Ishikawa (cell line): Measurements from ENCODE around the gene SRRM3.

Source experiments
- CEBPB ChIP-seq: IDR thresholded peaks from 2 replicates; pipeline ENCODE4 v1.6.1; 2012
- CREB1 ChIP-seq: IDR thresholded peaks from 2 replicates; pipeline ENCODE4 v1.6.1; 2012; ENCODE audit warnings: low read depth
- EGR1 ChIP-seq: IDR thresholded peaks from 2 replicates; pipeline ENCODE4 v1.6.1; 2012
- EP300 ChIP-seq: IDR thresholded peaks from 2 replicates; pipeline ENCODE4 v1.6.1; 2012; ENCODE audit warnings: borderline replicate concordance
- FOXM1 ChIP-seq: IDR thresholded peaks from 2 replicates; pipeline ENCODE4 v1.6.1; 2012; ENCODE audit warnings: low read depth, borderline replicate concordance
- NFIC ChIP-seq: IDR thresholded peaks from 2 replicates; pipeline ENCODE4 v1.6.1; 2012
- RAD21 ChIP-seq: IDR thresholded peaks from 2 replicates; pipeline ENCODE4 v1.6.1; 2012; ENCODE audit warnings: low read depth
- TAF1 ChIP-seq: IDR thresholded peaks from 2 replicates; pipeline ENCODE4 v1.6.1; 2012; ENCODE audit warnings: low read depth, mild to moderate bottlenecking
- TCF12 ChIP-seq: IDR thresholded peaks from 2 replicates; pipeline ENCODE4 v1.6.1; 2012; ENCODE audit warnings: low read depth
- TEAD4 ChIP-seq: IDR thresholded peaks from 2 replicates; pipeline ENCODE4 v1.6.1; 2012
- YY1 ChIP-seq: IDR thresholded peaks from 2 replicates; pipeline ENCODE4 v1.6.1; 2012; ENCODE audit warnings: low read depth
- ZBTB7A ChIP-seq: IDR thresholded peaks from 2 replicates; pipeline ENCODE4 v1.6.1; 2012; ENCODE audit warnings: low read depth
- TF ChIP-seq, protein P1 (sequence below): IDR thresholded peaks from 2 replicates; pipeline ENCODE4 v1.6.1; 2012
- TF ChIP-seq, protein P2 (sequence below): IDR thresholded peaks from 2 replicates; pipeline ENCODE4 v1.6.1; 2012
- TF ChIP-seq, protein P3 (sequence below): IDR thresholded peaks from 2 replicates; pipeline ENCODE4 v1.6.1; 2012; ENCODE audit warnings: low read depth, mild to moderate bottlenecking

SRRM3 gene

DNA sequence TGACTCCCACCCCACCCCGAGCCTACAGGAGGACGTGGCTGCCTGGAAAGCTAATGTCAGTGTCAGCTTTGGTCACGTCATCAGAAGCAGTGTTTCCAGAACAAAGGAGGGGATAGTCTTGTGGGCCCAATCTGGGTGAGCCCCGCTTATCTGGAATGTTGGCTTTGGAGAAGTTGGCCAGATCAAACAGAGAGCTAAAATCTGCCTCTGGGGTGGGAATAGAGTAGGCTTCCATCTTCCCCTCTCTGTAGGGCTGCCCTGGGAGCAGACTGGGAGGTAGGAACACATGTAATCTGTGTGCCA lies 32.5 kb downstream of the SRRM3 start:
- TF ChIP-seq EGR1 (no peak), TAF1 (no peak)

DNA sequence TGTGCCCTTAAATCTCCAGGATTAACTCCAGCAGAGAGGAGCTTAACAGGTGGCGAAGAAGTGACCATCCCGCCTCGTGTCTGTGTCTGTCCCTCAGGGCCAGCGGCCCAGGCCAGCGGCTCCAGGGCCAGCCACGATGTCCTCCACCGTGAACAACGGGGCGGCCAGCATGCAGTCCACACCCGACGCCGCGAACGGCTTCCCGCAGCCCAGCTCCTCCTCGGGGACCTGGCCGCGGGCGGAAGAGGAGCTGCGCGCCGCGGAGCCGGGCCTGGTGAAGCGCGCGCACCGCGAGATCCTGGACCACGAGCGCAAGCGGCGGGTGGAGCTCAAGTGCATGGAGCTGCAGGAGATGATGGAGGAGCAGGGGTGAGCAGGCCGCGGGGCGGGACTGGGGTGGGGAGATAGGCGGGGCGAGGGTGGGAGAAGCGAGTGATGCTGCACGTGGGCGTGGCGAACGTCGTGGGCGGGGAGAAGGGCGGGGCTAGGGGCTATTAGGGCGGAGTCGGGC lies 33.3 kb downstream of the SRRM3 start:
- TF ChIP-seq, protein P1, sequence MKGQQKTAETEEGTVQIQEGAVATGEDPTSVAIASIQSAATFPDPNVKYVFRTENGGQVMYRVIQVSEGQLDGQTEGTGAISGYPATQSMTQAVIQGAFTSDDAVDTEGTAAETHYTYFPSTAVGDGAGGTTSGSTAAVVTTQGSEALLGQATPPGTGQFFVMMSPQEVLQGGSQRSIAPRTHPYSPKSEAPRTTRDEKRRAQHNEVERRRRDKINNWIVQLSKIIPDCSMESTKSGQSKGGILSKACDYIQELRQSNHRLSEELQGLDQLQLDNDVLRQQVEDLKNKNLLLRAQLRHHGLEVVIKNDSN = peak; percentile 30; the same call in 1 of the 2 replicates
- TF ChIP-seq YY1 (no peak), EGR1 (peak; percentile 28; the same call in 1 of the 2 replicates), TAF1 (no peak), CREB1 (no peak)
- TF ChIP-seq, protein P2, sequence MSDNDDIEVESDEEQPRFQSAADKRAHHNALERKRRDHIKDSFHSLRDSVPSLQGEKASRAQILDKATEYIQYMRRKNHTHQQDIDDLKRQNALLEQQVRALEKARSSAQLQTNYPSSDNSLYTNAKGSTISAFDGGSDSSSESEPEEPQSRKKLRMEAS = peak; percentile 89

DNA sequence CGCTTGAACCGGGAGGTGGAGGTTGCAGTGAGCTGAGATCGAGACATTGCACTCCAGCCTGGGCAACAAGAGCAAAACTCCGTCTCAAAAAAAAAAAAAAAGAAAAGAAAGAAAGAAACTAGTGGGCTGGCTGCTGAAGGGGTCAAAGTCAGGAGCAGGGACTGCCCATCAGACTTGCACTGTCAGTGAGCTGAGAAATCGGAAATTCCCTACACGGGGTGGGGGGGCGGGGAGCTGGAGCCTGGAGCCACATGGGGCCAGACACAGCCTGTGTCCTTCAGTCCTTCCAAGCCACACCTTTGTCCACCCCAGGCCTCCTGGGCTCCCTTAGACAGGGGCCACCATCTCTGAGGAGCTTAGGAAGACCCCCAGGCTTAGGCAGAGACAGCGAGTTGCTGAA lies 34.5 kb downstream of the SRRM3 start:
- TF ChIP-seq YY1 (no peak), RAD21 (no peak), EP300 (no peak), CREB1 (no peak), EGR1 (no peak), FOXM1 (no peak)
- TF ChIP-seq, protein P3, sequence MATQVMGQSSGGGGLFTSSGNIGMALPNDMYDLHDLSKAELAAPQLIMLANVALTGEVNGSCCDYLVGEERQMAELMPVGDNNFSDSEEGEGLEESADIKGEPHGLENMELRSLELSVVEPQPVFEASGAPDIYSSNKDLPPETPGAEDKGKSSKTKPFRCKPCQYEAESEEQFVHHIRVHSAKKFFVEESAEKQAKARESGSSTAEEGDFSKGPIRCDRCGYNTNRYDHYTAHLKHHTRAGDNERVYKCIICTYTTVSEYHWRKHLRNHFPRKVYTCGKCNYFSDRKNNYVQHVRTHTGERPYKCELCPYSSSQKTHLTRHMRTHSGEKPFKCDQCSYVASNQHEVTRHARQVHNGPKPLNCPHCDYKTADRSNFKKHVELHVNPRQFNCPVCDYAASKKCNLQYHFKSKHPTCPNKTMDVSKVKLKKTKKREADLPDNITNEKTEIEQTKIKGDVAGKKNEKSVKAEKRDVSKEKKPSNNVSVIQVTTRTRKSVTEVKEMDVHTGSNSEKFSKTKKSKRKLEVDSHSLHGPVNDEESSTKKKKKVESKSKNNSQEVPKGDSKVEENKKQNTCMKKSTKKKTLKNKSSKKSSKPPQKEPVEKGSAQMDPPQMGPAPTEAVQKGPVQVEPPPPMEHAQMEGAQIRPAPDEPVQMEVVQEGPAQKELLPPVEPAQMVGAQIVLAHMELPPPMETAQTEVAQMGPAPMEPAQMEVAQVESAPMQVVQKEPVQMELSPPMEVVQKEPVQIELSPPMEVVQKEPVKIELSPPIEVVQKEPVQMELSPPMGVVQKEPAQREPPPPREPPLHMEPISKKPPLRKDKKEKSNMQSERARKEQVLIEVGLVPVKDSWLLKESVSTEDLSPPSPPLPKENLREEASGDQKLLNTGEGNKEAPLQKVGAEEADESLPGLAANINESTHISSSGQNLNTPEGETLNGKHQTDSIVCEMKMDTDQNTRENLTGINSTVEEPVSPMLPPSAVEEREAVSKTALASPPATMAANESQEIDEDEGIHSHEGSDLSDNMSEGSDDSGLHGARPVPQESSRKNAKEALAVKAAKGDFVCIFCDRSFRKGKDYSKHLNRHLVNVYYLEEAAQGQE = no peak

DNA sequence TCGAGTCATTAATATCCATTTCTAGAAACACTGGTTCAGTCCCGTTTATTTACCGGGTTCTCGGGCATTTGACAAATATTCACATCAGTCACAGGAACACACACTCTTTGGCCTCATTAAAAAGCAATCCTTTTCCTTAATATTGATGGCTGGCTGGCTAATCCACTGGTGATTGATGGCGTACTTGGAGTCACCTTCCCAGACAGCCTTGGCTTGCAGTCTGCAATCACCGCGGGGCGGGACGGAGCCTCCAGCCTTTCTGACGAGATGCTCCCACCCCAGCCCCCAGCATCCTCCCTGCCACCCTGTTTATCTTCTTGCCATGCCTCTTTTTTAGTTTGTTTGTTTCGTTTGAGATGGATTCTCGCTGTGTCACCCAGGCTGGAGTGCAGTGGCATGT lies 36.6 kb downstream of the SRRM3 start:
- no peak for TF ChIP-seq RAD21
- no peak for TF ChIP-seq NFIC
- TF ChIP-seq CEBPB = no peak
- TF ChIP-seq TEAD4 = no peak
- no peak for TF ChIP-seq YY1
- TF ChIP-seq ZBTB7A = no peak
- TF ChIP-seq TCF12 = no peak
- TF ChIP-seq, protein P1 = no peak
- TF ChIP-seq EP300 = no peak
- TF ChIP-seq TAF1 = no peak

DNA sequence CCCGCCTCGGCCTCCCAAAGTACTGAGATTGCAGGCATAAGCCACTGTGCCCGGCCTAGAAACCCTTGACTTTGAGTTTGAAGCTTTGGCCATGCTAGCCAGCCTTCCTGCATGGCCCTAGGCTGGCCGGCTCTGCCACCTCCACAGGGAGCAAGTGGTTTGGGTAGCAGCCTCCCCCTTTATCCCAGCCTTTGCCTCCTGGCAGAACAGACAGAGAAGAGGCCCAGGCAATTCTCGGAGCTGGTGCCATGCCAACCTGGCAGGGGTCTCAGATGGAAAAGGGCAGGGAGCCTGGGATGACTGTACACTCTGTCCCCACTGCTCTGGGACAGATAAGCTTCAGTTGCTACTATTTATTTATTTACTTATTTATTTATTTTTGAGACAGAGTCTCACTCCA lies 39.4 kb downstream of the SRRM3 start:
- no peak for TF ChIP-seq EGR1
- TF ChIP-seq ZBTB7A = no peak
- no peak for TF ChIP-seq CEBPB
- TF ChIP-seq YY1 = no peak
- no peak for TF ChIP-seq TAF1
- TF ChIP-seq, protein P3 = no peak
- TF ChIP-seq EP300 = no peak
- no peak for TF ChIP-seq TCF12
- no peak for TF ChIP-seq TEAD4
- TF ChIP-seq, protein P2 = no peak
- no peak for TF ChIP-seq RAD21
- TF ChIP-seq NFIC = no peak
- TF ChIP-seq FOXM1 = no peak
- TF ChIP-seq, protein P1 = no peak
- TF ChIP-seq CREB1 = no peak

DNA sequence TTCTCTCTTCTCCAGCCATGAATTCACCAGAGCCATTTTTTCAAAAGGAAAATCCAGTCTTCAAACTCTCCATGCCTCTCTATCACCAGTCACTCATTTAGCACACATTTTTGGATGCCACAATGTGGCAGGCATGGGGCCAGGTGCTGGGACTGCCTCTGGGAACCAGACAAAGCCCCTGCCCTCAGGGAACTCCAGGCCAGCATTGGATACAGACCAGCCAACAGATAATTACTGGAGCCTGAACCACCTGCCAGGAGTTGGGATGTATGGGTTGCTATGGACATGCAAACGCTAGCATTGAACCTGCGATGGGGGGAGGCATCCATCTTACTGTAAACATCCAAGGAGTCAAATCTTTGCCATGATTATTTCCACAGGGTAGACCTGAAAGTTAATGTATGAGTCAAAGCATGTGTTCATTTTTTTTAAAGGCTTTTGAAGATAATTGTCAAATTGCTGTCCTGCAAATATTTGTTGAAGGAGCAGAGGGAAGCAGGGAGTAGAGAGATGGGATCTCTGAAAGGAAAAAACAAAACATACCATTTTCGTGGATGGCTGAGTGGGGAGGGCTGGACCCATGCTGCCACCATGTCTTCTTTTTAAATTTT lies 43.2 kb downstream of the SRRM3 start:
- no peak for TF ChIP-seq EGR1
- no peak for TF ChIP-seq RAD21
- TF ChIP-seq FOXM1 = no peak
- no peak for TF ChIP-seq YY1
- no peak for TF ChIP-seq EP300
- no peak for TF ChIP-seq ZBTB7A
- TF ChIP-seq, protein P1 = no peak
- TF ChIP-seq, protein P3 = no peak
- no peak for TF ChIP-seq CEBPB
- no peak for TF ChIP-seq TAF1
- no peak for TF ChIP-seq CREB1
- TF ChIP-seq NFIC = no peak
- TF ChIP-seq TEAD4 = no peak
- TF ChIP-seq, protein P2 = no peak
- TF ChIP-seq TCF12 = no peak
